GM18907 (cell line): ENCODE data around the gene TAOK3.
A peak's percentile ranks its signal among the peaks of the same experiment; 100 is the strongest.
"Not testable (repeated sequence)": the region's sequence is repeated elsewhere in the genome, so short reads cannot be mapped to it uniquely, and the experiment has no call there.

Experiments
- ATAC-seq: cut with Tn5 transposase; IDR thresholded peaks from one replicate; pipeline ENCODE4 v1.9.1; 2021; ENCODE audit warnings: mild to moderate bottlenecking, moderate library complexity; ENCODE audit not compliant: unreplicated experiment

The TAOK3 gene

GRCh38 chr12:118372541-118373495, at the start of gene TAOK3:
TAOK3 (minus strand) TSS chr12:118372907; CDS start chr12:118255567, 117,340 bp downstream.
- ATAC-seq: peak; percentile 84

GRCh38 chr12:118420673-118421072, 48.0 kb upstream of the TAOK3 start:
- ATAC-seq: no peak

GRCh38 chr12:118418385-118419057, 45.8 kb upstream of the TAOK3 start:
- ATAC-seq: no peak

GRCh38 chr12:118417942-118418341, 45.2 kb upstream of the TAOK3 start:
- no peak for ATAC-seq

GRCh38 chr12:118409834-118410233, 37.1 kb upstream of the TAOK3 start:
- no peak for ATAC-seq

- ATAC-seq: not testable (repeated sequence)
Observed at GRCh38 chr12:118408241-118408640, 35.5 kb upstream of the TAOK3 start.

- ATAC-seq: no peak
Observed at GRCh38 chr12:118404876-118405521, 32.3 kb upstream of the TAOK3 start.

- no peak for ATAC-seq
Observed at GRCh38 chr12:118402251-118402650, 29.5 kb upstream of the TAOK3 start.

- ATAC-seq: no peak
Observed at GRCh38 chr12:118398940-118399339, 26.2 kb upstream of the TAOK3 start.

GRCh38 chr12:118398524-118398923, 25.8 kb upstream of the TAOK3 start:
- no peak for ATAC-seq

- ATAC-seq: no peak
Observed at GRCh38 chr12:118397708-118398440, 25.2 kb upstream of the TAOK3 start.

GRCh38 chr12:118391836-118392235, 19.1 kb upstream of the TAOK3 start:
- no peak for ATAC-seq

- no peak for ATAC-seq
Observed at GRCh38 chr12:118391424-118391823, 18.7 kb upstream of the TAOK3 start.

GRCh38 chr12:118377884-118378470, 5.3 kb upstream of the TAOK3 start:
- ATAC-seq: no peak

- no peak for ATAC-seq
Observed at GRCh38 chr12:118377021-118377883, 4.5 kb upstream of the TAOK3 start.

GRCh38 chr12:118376089-118377020, 3.6 kb upstream of the TAOK3 start, which contains the start of gene SUDS3:
SUDS3 (plus strand) TSS chr12:118376555; CDS start chr12:118376692, 137 bp downstream.
- ATAC-seq: no peak

- ATAC-seq: no peak
Observed at GRCh38 chr12:118375348-118375747, 2.6 kb upstream of the TAOK3 start.

GRCh38 chr12:118374909-118375308, 2.2 kb upstream of the TAOK3 start:
- no peak for ATAC-seq
